ENCODE measurements around the gene CLCA1.

The CLCA1 gene

GRCh38 chr1:86502721-86503405, 34.1 kb downstream of the CLCA1 start:
- no peak overlapping the region for H3K4me3 ChIP-seq (ENCODE audit: low read depth, low read length)
- H3K4me2 ChIP-seq (ENCODE audit: low read length): no peak overlapping the region
- no peak overlapping the region for H2AFZ ChIP-seq
- H3K4me1 ChIP-seq: no peaks in the 10 kb centered on the region
- no peak overlapping the region for H3K27ac ChIP-seq
- no peaks in the 10 kb centered on the region for H3K27me3 ChIP-seq (ENCODE audit: control insufficient read depth, insufficient read depth, low read length)
- H3K36me3 ChIP-seq (ENCODE audit: control insufficient read depth, insufficient read depth, low read length): no peaks in the 10 kb centered on the region
- no peaks in the 10 kb centered on the region for H3K9me3 ChIP-seq (ENCODE audit: control insufficient read depth, low read length)
- H3K9ac ChIP-seq: no peak overlapping the region
- H3K79me2 ChIP-seq: no peaks in the 10 kb centered on the region
- TF ChIP-seq CTCF (IDR thresholded peaks at IDR 0.05): no peak

- H3K27me3 ChIP-seq (ENCODE audit: control insufficient read depth, insufficient read depth, low read length): no peaks in the 10 kb centered on the region
- no peaks in the 10 kb centered on the region for H3K9me3 ChIP-seq (ENCODE audit: control insufficient read depth, low read length)
- H3K9ac ChIP-seq: no peak overlapping the region
- H3K36me3 ChIP-seq (ENCODE audit: control insufficient read depth, insufficient read depth, low read length): no peaks in the 10 kb centered on the region
- no peak for TF ChIP-seq CTCF (IDR thresholded peaks at IDR 0.05)
- H3K79me2 ChIP-seq: no peaks in the 10 kb centered on the region
- H3K4me3 ChIP-seq (ENCODE audit: low read depth, low read length): no peak overlapping the region
- H3K4me1 ChIP-seq: no peaks in the 10 kb centered on the region
- H3K4me2 ChIP-seq (ENCODE audit: low read length): no peak overlapping the region
- H2AFZ ChIP-seq: no peak overlapping the region
- H3K27ac ChIP-seq: no peak overlapping the region
Observed at GRCh38 chr1:86503406-86504136, 34.8 kb downstream of the CLCA1 start.

- H3K4me1 ChIP-seq: no peaks in the 10 kb centered on the region
- no peaks in the 10 kb centered on the region for H3K79me2 ChIP-seq
- H3K27me3 ChIP-seq (ENCODE audit: control insufficient read depth, insufficient read depth, low read length): no peaks in the 10 kb centered on the region
- H3K36me3 ChIP-seq (ENCODE audit: control insufficient read depth, insufficient read depth, low read length): no peaks in the 10 kb centered on the region
- TF ChIP-seq CTCF (IDR thresholded peaks at IDR 0.05): no peak
- no peak overlapping the region for H3K4me3 ChIP-seq (ENCODE audit: low read depth, low read length)
- H3K27ac ChIP-seq: no peak overlapping the region
- no peak overlapping the region for H3K9ac ChIP-seq
- no peak overlapping the region for H2AFZ ChIP-seq
- no peaks in the 10 kb centered on the region for H3K9me3 ChIP-seq (ENCODE audit: control insufficient read depth, low read length)
- no peak overlapping the region for H3K4me2 ChIP-seq (ENCODE audit: low read length)
Observed at GRCh38 chr1:86504137-86504479, 35.4 kb downstream of the CLCA1 start.

- no peak overlapping the region for H3K4me3 ChIP-seq (ENCODE audit: low read depth, low read length)
- no peaks in the 10 kb centered on the region for H3K36me3 ChIP-seq (ENCODE audit: control insufficient read depth, insufficient read depth, low read length)
- no peak for TF ChIP-seq CTCF (IDR thresholded peaks at IDR 0.05)
- no peak overlapping the region for H3K9ac ChIP-seq
- H3K27me3 ChIP-seq (ENCODE audit: control insufficient read depth, insufficient read depth, low read length): no peaks in the 10 kb centered on the region
- no peaks in the 10 kb centered on the region for H3K9me3 ChIP-seq (ENCODE audit: control insufficient read depth, low read length)
- no peaks in the 10 kb centered on the region for H3K4me1 ChIP-seq
- H3K4me2 ChIP-seq (ENCODE audit: low read length): no peak overlapping the region
- H3K27ac ChIP-seq: no peak overlapping the region
- no peak overlapping the region for H2AFZ ChIP-seq
- no peaks in the 10 kb centered on the region for H3K79me2 ChIP-seq
Observed at GRCh38 chr1:86504895-86505563, 36.3 kb downstream of the CLCA1 start.
